ENCODE measurements around the gene RNF123. TPM values are rescaled to one million over a fixed set of nuclear protein-coding genes. Genes with fewer than 3 reads are reported as not detected.

RNF123 gene
- total RNA-seq, 1 experiment from 2014 or later: 47.1 TPM

- peaks cover 6% of the 10 kb centered on the region for H3K4me1 Mint-ChIP-seq
- ChIA-PET POLR2A (no interaction called here), CTCF (interaction anchor here (1.0 to 1.7 kb wide), 2 partner anchors 12 to 14 kb away, joined by 5 to 8 read pairs; no protein-coding TSS in a partner anchor)
- H3K9me3 Mint-ChIP-seq: no peaks in the 10 kb centered on the region
- no peaks in the 10 kb centered on the region; the same call in 1 of the 2 replicates for H3K36me3 Mint-ChIP-seq
- TF ChIP-seq ZNF232 (CRISPR knock-in tag; IDR thresholded peaks at IDR 0.05) (no peak), FOXK1 (CRISPR knock-in tag; IDR thresholded peaks at IDR 0.05) (no peak), JAZF1 (CRISPR knock-in tag; IDR thresholded peaks at IDR 0.05) (no peak), ZNF416 (CRISPR knock-in tag; IDR thresholded peaks at IDR 0.05) (no peak), NFATC4 (CRISPR knock-in tag; IDR thresholded peaks at IDR 0.05) (no peak), ZSCAN18 (CRISPR knock-in tag; IDR thresholded peaks at IDR 0.05) (no peak), FOXJ3 (CRISPR knock-in tag; IDR thresholded peaks at IDR 0.05; ENCODE audit: borderline replicate concordance) (no peak), ZNF512 (CRISPR knock-in tag; IDR thresholded peaks at IDR 0.05; ENCODE audit: borderline replicate concordance) (no peak), ETV6 (CRISPR knock-in tag; IDR thresholded peaks at IDR 0.05) (no peak), NR2C2 (CRISPR knock-in tag; IDR thresholded peaks at IDR 0.05) (no peak), ESRRA (CRISPR knock-in tag; IDR thresholded peaks at IDR 0.05; ENCODE audit: borderline replicate concordance) (no peak), SOX15 (CRISPR knock-in tag; IDR thresholded peaks at IDR 0.05) (no peak), CREB1 (CRISPR knock-in tag; IDR thresholded peaks at IDR 0.05) (no peak)
- H3K4me3 Mint-ChIP-seq: no peak overlapping the region
- no peaks in the 10 kb centered on the region for H3K27me3 Mint-ChIP-seq (ENCODE audit: low read depth)
- DNase-seq (ENCODE audit: low spot score) (no peak), ATAC-seq (no peak)
- H3K27ac Mint-ChIP-seq: no peak overlapping the region
Measured at GRCh38 chr3:49714728-49715550, 25.6 kb downstream of the RNF123 start.

- H3K4me1 Mint-ChIP-seq: peaks cover 6% of the 10 kb centered on the region
- H3K27me3 Mint-ChIP-seq (ENCODE audit: low read depth): no peaks in the 10 kb centered on the region
- ChIA-PET POLR2A (no interaction called here), CTCF (interaction anchor here (0.6 to 1.7 kb wide), 3 partner anchors 12 to 42 kb away, joined by 3 to 8 read pairs (median 5); no protein-coding TSS in a partner anchor)
- H3K36me3 Mint-ChIP-seq: no peaks in the 10 kb centered on the region; the same call in 1 of the 2 replicates
- H3K27ac Mint-ChIP-seq: no peak overlapping the region
- no peaks in the 10 kb centered on the region for H3K9me3 Mint-ChIP-seq
- TF ChIP-seq ETV6 (CRISPR knock-in tag; IDR thresholded peaks at IDR 0.05) (no peak), TEAD1 (CRISPR knock-in tag; IDR thresholded peaks at IDR 0.05) (no peak), TP53 (CRISPR knock-in tag; IDR thresholded peaks at IDR 0.05) (no peak), RORB (CRISPR knock-in tag; IDR thresholded peaks at IDR 0.05) (no peak), ARID4B (CRISPR knock-in tag; IDR thresholded peaks at IDR 0.05; ENCODE audit: borderline replicate concordance) (no peak), STAT6 (CRISPR knock-in tag; conservative IDR thresholded peaks at IDR 0.05; ENCODE audit: low read depth) (no peak), IRF2 (CRISPR knock-in tag; IDR thresholded peaks at IDR 0.05; ENCODE audit: borderline replicate concordance, low read depth) (no peak), ZNF423 (CRISPR knock-in tag; IDR thresholded peaks at IDR 0.05) (no peak), MLX (CRISPR knock-in tag; IDR thresholded peaks at IDR 0.05) (no peak)
- ATAC-seq (no peak), DNase-seq (ENCODE audit: low spot score) (no peak)
- no peak overlapping the region for H3K4me3 Mint-ChIP-seq
Measured at GRCh38 chr3:49715611-49716121, 26.3 kb downstream of the RNF123 start.
